ENCODE measurements around the gene GPM6B.

DNA sequence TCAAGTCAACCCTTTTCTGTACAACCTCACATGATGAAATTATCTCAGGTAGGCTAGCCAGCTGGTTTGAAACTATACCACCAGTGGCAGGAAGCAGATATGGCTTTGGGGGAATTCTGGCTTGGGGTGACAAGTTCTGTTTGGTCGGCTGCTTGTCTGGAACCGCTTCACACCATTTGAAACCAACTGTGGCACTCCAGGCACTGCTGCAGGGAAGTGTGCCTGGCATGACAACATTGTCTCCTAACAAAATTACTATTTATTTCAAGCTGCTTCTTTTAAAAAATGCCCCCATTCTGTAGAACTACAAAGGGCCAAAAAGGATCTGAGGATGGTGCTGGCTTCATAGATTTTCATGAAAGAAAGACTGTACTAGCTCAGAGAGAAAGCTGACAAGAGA is 37.1 kb upstream of the GPM6B start:
- TF ChIP-seq POLR2A (IDR thresholded peaks at IDR 0.05; ENCODE audit: low read length) (no peak), GATA1 (IDR thresholded peaks at IDR 0.05; ENCODE audit: low read depth, low read length) (no peak)
